HUDEP-2 (cell line): ENCODE data around the gene UBE2B.
A peak's percentile ranks its signal among the peaks of the same experiment; 100 is the strongest.

Experiments used
- DNase-seq, 76 experiments: peaks; one replicate each; lab custom pipeline; 2025; ENCODE audit not compliant: unreplicated experiment in 76 of 76; lab: John Stamatoyannopoulos, UW

Gene UBE2B

GRCh38 chr5:134436523-134437339 lies 65.4 kb downstream of the UBE2B start:
- DNase-seq = no peak

DNA sequence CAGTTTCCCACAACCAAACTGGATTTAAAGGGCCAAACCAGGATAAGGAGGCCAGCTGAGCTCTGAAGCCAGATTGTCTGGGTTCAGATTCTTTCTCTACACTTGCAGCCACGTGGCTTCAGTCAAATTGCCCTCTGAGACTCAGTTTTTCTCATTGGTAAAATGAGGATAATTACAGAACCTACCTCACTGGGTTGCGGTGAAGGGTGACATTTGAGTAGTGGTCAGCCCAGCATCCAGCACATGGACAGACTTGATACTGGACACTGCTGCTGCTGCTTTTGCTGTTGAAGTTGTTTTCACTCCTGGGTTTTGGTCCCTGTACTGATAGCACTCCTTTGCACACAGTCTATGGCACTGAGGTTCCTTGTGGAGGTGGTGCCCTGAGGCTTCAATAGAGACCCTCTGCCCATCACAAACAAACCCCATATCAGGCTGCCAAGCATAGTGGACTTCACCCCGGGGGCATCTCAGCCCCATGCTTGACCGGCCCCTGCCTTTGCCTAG lies 66.0 kb downstream of the UBE2B start:
- DNase-seq = no peak

DNA sequence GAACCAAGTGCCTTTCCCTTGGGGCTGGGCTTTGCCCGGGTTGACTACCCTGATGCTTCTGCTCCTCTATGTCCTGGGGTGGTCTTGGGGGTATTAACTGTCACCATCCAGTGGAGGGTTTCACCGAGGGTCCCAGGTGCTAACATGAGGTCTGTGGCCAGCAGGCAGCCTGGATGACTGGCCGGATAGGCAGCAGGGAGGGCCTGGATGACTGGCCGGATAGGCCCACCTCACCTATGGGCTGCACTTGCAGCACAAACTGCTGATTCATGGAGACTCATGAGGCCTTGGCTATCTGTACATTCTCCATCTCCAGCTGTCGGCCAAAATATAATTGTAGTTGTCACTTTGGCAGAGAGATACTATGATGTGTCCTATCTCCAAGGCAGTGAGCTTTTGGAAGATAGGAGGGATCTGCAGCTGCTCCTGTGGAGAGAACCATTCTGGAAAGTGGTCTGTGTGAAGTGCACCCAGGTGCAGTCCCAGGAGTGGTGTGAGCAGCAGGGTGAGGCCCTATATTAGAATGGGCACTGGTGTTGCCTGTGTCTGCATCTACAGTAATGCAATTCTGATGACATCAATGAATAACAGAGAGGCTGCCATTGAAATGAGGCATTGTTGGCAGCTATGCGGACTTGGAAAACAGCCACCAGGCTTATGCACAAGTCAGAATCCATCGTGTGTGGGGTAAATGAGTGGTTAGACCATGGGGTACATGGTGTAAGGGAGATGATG lies 66.6 kb downstream of the UBE2B start:
- peak in 40 of 76 experiments; percentile 7 to 74 (median 40) for DNase-seq

DNA sequence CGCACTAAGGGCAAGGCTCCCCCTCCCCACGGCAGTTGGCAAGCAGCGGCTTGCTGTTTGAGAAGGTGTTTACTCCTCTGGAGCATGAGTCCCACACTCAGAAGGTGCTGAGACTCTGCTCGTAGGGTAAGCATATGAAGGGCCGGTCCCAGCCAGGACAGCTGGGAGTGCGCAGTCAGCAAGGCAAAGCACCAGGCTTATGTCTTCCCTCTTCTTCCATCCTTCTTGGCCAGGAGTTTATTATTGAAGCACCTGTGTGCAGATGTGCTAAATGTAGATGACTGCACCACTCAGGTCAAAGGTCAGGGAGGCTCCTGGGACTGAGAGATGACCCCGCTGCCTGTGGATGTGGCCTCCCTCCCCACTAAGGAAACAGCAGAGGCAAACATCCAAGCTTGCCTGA lies 67.4 kb downstream of the UBE2B start:
- no peak for DNase-seq

DNA sequence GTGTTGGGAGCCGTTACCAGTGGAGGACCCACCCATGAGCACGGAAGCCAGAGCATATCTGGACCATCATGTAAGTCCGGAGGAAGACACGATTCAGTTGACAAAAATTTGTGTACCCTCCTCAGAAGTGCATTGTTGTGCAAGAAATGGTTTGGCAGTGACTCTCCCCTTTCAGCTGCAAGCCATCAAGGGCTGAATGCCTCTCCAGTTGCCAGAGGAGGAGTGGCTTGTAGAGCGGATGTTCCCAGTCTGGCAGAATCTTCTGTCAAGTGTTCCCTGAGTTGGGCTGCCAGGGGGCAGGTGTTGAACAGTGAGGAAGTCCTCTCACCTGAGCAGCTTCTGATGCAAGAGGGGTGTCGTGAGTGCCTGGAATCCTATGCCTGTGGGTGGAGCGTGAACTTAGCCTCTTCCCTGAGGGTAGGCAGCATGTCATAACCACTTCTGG lies 67.9 kb downstream of the UBE2B start:
- no peak for DNase-seq

DNA sequence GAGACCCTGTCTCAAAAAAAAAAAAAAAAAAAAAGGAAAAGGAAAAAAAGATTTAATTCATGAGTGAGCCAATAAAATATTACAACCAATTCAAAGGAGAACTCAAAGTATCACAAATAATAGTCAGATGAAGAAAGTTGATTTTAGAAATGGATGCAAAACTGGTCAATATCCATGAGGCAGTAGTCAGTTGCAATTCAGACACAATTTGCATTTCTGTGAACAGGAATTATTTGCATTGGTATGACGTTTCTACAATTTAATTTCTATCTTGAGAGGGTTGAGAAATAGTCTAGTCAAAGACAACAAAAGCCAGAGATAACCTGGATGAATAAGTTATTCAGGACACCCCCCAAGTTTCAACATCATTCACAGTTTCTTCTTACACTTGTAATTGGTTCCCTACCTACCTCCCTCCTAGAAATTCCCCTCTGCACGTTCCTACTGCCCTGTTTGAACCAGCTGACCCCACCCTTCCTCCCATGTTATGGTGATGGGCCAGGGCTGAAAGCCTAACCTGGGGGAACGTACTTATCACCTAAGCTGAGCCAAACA lies 68.9 kb downstream of the UBE2B start:
- DNase-seq = no peak
